HCT116 (cell line): Measurements from ENCODE around the gene SLC1A3. TPM values are rescaled to one million over a fixed set of nuclear protein-coding genes. Genes with fewer than 3 reads are reported as not detected.

Source experiments
- ATAC-seq: fragments of 200-7000 bp; cut with Tn5 transposase; 2 replicates; pipeline ENCODE4 v1.9.1; 2020; ENCODE audit warnings: mild to moderate bottlenecking, moderate library complexity
- BruUV-seq: library from RNA; stranded (reverse); fragments of 400-500 nt; replicated peaks from 2 replicates; lab custom pipeline; 2021; lab: Mats Ljungman, UMichigan
- CTCF ChIA-PET: fragments of 300-600 bp; sonication (Branson Sonifier 250); formaldehyde crosslinking; loops from one replicate; lab custom pipeline; 2021; ENCODE audit warnings: antibody characterized with exemption; lab: Charles Lee
- POLR2A ChIA-PET: fragments of 300-600, 350-600 bp; sonication (Branson Sonifier 250); formaldehyde crosslinking; loops from one replicate; lab custom pipeline; 2021; ENCODE audit warnings: antibody characterized with exemption; lab: Charles Lee
- RAD21 ChIA-PET, 2 experiments: fragments of 300-600 bp; sonication (Branson Sonifier 250); formaldehyde crosslinking; loops; one replicate each; lab custom pipeline; 2023; ENCODE audit warnings: low total read pairs in 2 of 2; ENCODE audit not compliant: uncharacterized antibody in 2 of 2, unreplicated experiment in 2 of 2, low non-redundant PET in 1 of 2; lab: Charles Lee
- DNase-seq: peaks from one replicate; pipeline ENCODE4 v3.0.0-alpha.2; 2010; ENCODE audit warnings: low read depth, low spot score
- H2AFZ ChIP-seq: fragments of 200-600 bp; shearing (Covaris generic), sonication (generic); 2 replicates; pipeline ENCODE4 v1.6.1; 2017; ENCODE audit warnings: low read depth, mixed run types, mixed read lengths, antibody characterized with exemption, low read length; ENCODE audit not compliant: poor library complexity, severe bottlenecking
- H3K27ac ChIP-seq: 2 replicates; pipeline ENCODE4 v1.5.1; 2012; ENCODE audit warnings: low read depth, low read length
- H3K27me3 ChIP-seq: fragments of 200-600 bp; sonication (generic); 2 replicates; pipeline ENCODE4 v1.6.1; 2016; ENCODE audit warnings: mixed run types, low read length, mixed read lengths; ENCODE audit not compliant: insufficient read depth
- H3K36me3 ChIP-seq, 2 experiments: fragments of 200-500 bp in 1 of 2; fragments of 200-600 bp in 1 of 2; sonication (Bioruptor generic) in 1 of 2; sonication (generic) in 1 of 2; 2 replicates each; pipeline versions ENCODE4 v1.5.1 to v1.6.1; 2014 to 2016; ENCODE audit warnings: low read length in 2 of 2, inconsistent platforms in 1 of 2, mixed read lengths in 1 of 2, mixed run types in 1 of 2; ENCODE audit not compliant: insufficient read depth in 2 of 2, control insufficient read depth in 1 of 2
- H3K4me1 ChIP-seq, 2 experiments: fragments of 200-600 bp in 1 of 2; sonication (generic) in 1 of 2; 2 replicates each; pipeline versions ENCODE4 v1.5.1 to v1.6.1; 2012 to 2017; ENCODE audit warnings: low read length in 2 of 2, inconsistent platforms in 1 of 2, mild to moderate bottlenecking in 1 of 2, mixed read lengths in 1 of 2, mixed run types in 1 of 2, moderate library complexity in 1 of 2; ENCODE audit not compliant: insufficient read depth in 2 of 2, control insufficient read depth in 1 of 2
- H3K4me2 ChIP-seq: fragments of 200-600 bp; sonication (generic); 2 replicates; pipeline ENCODE4 v1.6.1; 2017; ENCODE audit warnings: mixed run types, low read length, mixed read lengths
- H3K4me3 ChIP-seq, 2 experiments: fragments of 200-600 bp in 1 of 2; sonication (generic) in 1 of 2; replicated peaks in 1 of 2; 2 replicates each; pipeline ENCODE4 v1.5.1; 2011 to 2016; ENCODE audit warnings: low read length in 2 of 2, control low read depth in 1 of 2, low read depth in 1 of 2, mild to moderate bottlenecking in 1 of 2, mixed read lengths in 1 of 2, mixed run types in 1 of 2
- H3K79me2 ChIP-seq: fragments of 200-600 bp; sonication (generic); 2 replicates; pipeline ENCODE4 v1.6.1; 2017; ENCODE audit warnings: mild to moderate bottlenecking, mixed run types, low read length, moderate library complexity, mixed read lengths; ENCODE audit not compliant: insufficient read depth
- H3K9ac ChIP-seq: fragments of 200-600 bp; sonication (generic); 2 replicates; pipeline ENCODE4 v1.6.1; 2016; ENCODE audit warnings: low read length, mixed read lengths
- H3K9me2 ChIP-seq: fragments of 200-600 bp; sonication (generic), shearing (Covaris generic); 2 replicates; pipeline ENCODE4 v1.6.1; 2017; ENCODE audit warnings: mixed run types, mild to moderate bottlenecking, moderate library complexity; ENCODE audit not compliant: insufficient read depth
- H3K9me3 ChIP-seq, 2 experiments: fragments of 200-500 bp in 1 of 2; fragments of 200-600 bp in 1 of 2; sonication (Bioruptor generic) in 1 of 2; sonication (generic) in 1 of 2; 2 replicates each; pipeline ENCODE4 v1.6.1; 2014 to 2017; ENCODE audit warnings: low read length in 2 of 2, mixed read lengths in 2 of 2, inconsistent platforms in 1 of 2, low read depth in 1 of 2, mild to moderate bottlenecking in 1 of 2, mixed run types in 1 of 2, moderate library complexity in 1 of 2; ENCODE audit not compliant: control insufficient read depth in 1 of 2, insufficient read depth in 1 of 2
- H4K20me1 ChIP-seq: fragments of 200-600 bp; sonication (generic), shearing (Covaris generic); 2 replicates; pipeline ENCODE4 v1.6.1; 2017; ENCODE audit warnings: mixed run types, mild to moderate bottlenecking, moderate library complexity; ENCODE audit not compliant: insufficient read depth
- ATF3 ChIP-seq: IDR thresholded peaks from 2 replicates; pipeline ENCODE4 v1.6.1; 2012
- CBX3 ChIP-seq: IDR thresholded peaks from 2 replicates; pipeline ENCODE4 v1.6.1; 2012; ENCODE audit warnings: low read depth
- CEBPB ChIP-seq: IDR thresholded peaks from 2 replicates; pipeline ENCODE4 v1.6.1; 2012; ENCODE audit warnings: low read depth
- EGR1 ChIP-seq: IDR thresholded peaks from 2 replicates; pipeline ENCODE4 v1.6.1; 2012; ENCODE audit warnings: low read depth
- FOSL1 ChIP-seq: IDR thresholded peaks from 2 replicates; pipeline ENCODE4 v1.6.1; 2012; ENCODE audit warnings: low read depth
- JUND ChIP-seq: IDR thresholded peaks from 2 replicates; pipeline ENCODE4 v1.6.1; 2012
- POLR2A ChIP-seq: IDR thresholded peaks from 2 replicates; pipeline ENCODE4 v1.7.0; 2011; ENCODE audit warnings: borderline replicate concordance; ENCODE audit not compliant: insufficient read depth, insufficient read length; ENCODE audit errors: extremely low read depth
- POLR2AphosphoS5 ChIP-seq: IDR thresholded peaks from 2 replicates; pipeline ENCODE4 v1.6.1; 2011; ENCODE audit warnings: mild to moderate bottlenecking, low read depth, low read length, moderate library complexity
- RAD21 ChIP-seq: IDR thresholded peaks from 2 replicates; pipeline ENCODE4 v1.6.1; 2012; ENCODE audit warnings: low read depth, mild to moderate bottlenecking
- REST ChIP-seq: IDR thresholded peaks from 2 replicates; pipeline ENCODE4 v1.6.1; 2012; ENCODE audit warnings: low read depth
- SIN3A ChIP-seq: IDR thresholded peaks from 2 replicates; pipeline ENCODE4 v1.6.1; 2012; ENCODE audit warnings: low read depth
- SP1 ChIP-seq: IDR thresholded peaks from 2 replicates; pipeline ENCODE4 v1.6.1; 2012; ENCODE audit warnings: low read depth
- SRF ChIP-seq: IDR thresholded peaks from 2 replicates; pipeline ENCODE4 v1.6.1; 2012; ENCODE audit warnings: low read depth
- YY1 ChIP-seq: IDR thresholded peaks from 2 replicates; pipeline ENCODE4 v1.6.1; 2011; ENCODE audit warnings: low read length, low read depth, moderate library complexity, mild to moderate bottlenecking; ENCODE audit not compliant: insufficient replicate concordance; ENCODE audit errors: extremely low read depth
- ZBTB33 ChIP-seq: IDR thresholded peaks from 2 replicates; pipeline ENCODE4 v1.6.1; 2011; ENCODE audit warnings: mild to moderate bottlenecking, low read length, moderate library complexity; ENCODE audit not compliant: insufficient replicate concordance; ENCODE audit errors: extremely low read depth
- ZFX ChIP-seq: fragments of 450-650 bp; IDR thresholded peaks from 2 replicates; pipeline ENCODE4 v1.6.1; 2017
- ZNF274 ChIP-seq: fragments of 200-500 bp; sonication (Bioruptor generic); IDR thresholded peaks from 2 replicates; pipeline ENCODE4 v1.6.1; 2014; ENCODE audit warnings: mild to moderate bottlenecking, low read depth, low read length, inconsistent platforms
- intact Hi-C: fragments of 100-400 bp; cut with micrococcal nuclease; formaldehyde crosslinking; loops from 2 replicates; pipeline ENCODE4 v1.10.0; 2022
- total RNA-seq: library from RNA; stranded (reverse); gene quantifications from one replicate; pipeline ENCODE4 v1.2.1, GENCODE V29; 2021; ENCODE audit not compliant: unreplicated experiment

SLC1A3 gene
- total RNA-seq, 1 experiment from 2014 or later: 12.9 TPM

- intact Hi-C loops: no loop called here
- no peak for TF ChIP-seq POLR2A
- TF ChIP-seq POLR2AphosphoS5: no peak
- TF ChIP-seq JUND: no peak
- no peak for TF ChIP-seq CBX3
- no peak for TF ChIP-seq FOSL1
- no peak for TF ChIP-seq SRF
- no peak for TF ChIP-seq CEBPB
- no peak for TF ChIP-seq ZBTB33
- TF ChIP-seq ZNF274: no peak
- no peak for TF ChIP-seq ZFX
- TF ChIP-seq ATF3: no peak
- no peak for TF ChIP-seq REST
- TF ChIP-seq SP1: no peak
- no peak for TF ChIP-seq RAD21
- TF ChIP-seq EGR1: no peak
- no peak for TF ChIP-seq SIN3A
- no peak for TF ChIP-seq YY1
- Histone ChIP-seq H3K27me3 (no peaks in the 10 kb centered on the region), H3K9me3 (no peaks in the 10 kb centered on the region), H3K4me1 (peaks cover 0 to 4% of the 10 kb centered on the region in 2 experiments; a peak in 1 of 4 replicates), H3K9ac (no peak overlapping the region), H3K9me2 (no peaks in the 10 kb centered on the region), H4K20me1 (no peaks in the 10 kb centered on the region), H3K4me3 (no peak overlapping the region), H2AFZ (no peak overlapping the region), H3K27ac (no peak overlapping the region), H3K79me2 (no peaks in the 10 kb centered on the region), H3K36me3 (no peaks in the 10 kb centered on the region), H3K4me2 (no peak overlapping the region)
- ChIA-PET CTCF (no interaction called here), POLR2A (no interaction called here), RAD21 (no interaction called here)
- DNase-seq (no peak), ATAC-seq (no peak)
- BruUV-seq: no TSS peak
These were observed 25.4 kb downstream of the SLC1A3 start for GRCh38 chr5:36631620-36632362.
